Placental pericyte (primary cell): ENCODE measurements around the gene FKBP3. TPM values are rescaled to one million over a fixed set of nuclear protein-coding genes. Genes with fewer than 3 reads are reported as not detected.

Experiments
- small RNA-seq: library from RNA; depleted of rRNA; stranded (forward); fragments of <200 nt; gene quantifications from one replicate; pipeline ENCODE3, GENCODE V24; 2012; ENCODE audit warnings: low replicate concordance
- total RNA-seq: library from RNA; depleted of rRNA; stranded (reverse); fragments of >200 nt; gene quantifications from 2 replicates; pipeline ENCODE4 v1.2.3, GENCODE V29; 2012

Gene FKBP3
- 15.1 and 22.8 TPM in 2 replicates for total RNA-seq

DNA sequence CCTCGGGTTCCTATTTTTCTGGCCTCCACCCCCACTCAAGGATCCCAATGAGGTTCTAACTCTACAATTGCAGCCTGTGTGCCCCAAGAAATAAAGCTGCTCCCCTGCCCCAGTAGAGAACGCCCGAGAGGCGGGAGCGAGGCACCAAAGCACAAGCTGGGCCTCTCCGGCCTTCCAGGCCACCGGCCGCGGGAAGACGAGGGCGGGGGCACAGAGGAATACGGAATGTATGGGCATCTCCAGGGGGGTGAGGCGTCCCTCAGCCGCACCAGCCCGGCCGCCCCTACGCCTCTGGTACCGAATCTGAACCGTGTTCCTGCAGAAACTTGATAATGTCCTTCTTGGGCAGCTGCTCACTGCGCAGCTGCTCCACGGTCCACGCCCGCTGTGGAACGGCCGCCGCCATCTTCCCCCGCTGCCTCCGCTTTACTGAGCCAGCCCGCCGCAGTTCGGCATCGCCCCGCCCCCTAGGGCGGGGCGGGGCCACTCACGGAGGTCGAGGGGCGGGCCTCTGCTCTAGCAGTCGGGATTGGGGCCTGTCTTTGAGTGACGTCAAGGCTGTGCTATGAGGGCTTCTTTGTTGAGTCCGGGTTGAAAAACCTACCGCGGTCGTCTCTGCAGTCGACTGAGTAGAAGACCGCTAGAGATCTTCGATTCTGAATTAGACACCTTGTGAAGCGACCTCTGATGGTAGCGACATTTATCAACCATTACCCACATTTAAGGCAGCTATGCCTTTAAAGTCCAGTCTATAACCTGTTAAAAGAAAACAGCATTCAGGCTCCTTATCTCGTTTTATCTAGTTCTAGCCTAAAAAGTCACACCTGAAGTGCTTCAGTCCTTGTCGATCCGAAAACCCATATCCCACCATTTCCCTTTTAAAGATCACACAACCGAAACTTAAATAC lies at the start of gene FKBP3:
TSS of gene FKBP3 (minus strand) at position 431 of the 908 bp plus-strand sequence. CDS start at position 406, 25 bp downstream.

GRCh38 chr14:45135659-45136395 lies 1.5 kb upstream of the FKBP3 start, which contains the start of gene FANCM:
FANCM (plus strand) TSS chr14:45135930; CDS start chr14:45136032, 102 bp downstream.

GRCh38 chr14:45083976-45084722 lies 50.1 kb downstream of the FKBP3 start, which contains the start of gene PRPF39:
PRPF39 (plus strand) TSS chr14:45084116; CDS start chr14:45095240, 11,124 bp downstream.

Small RNA genes lying within 50 kb of the gene (small RNA-seq; reads per million reads assigned to genes)
- gene RF00151, result not detected
- gene SNORD127, result 17,591 reads per million, percentile 100 among the genes with 10 or more reads in this experiment

Other genes starting within 250 kb of the FKBP3 start
- 10.7 and 12.0 TPM in 2 replicates for gene KLHL28, start 172.5 kb downstream of the FKBP3 start, total RNA-seq
- gene TOGARAM1, start 172.3 kb downstream of the FKBP3 start, total RNA-seq, result 16.6 and 20.6 TPM in 2 replicates
- gene PRPF39, start 50.4 kb downstream of the FKBP3 start, total RNA-seq, result 21.7 and 35.2 TPM in 2 replicates
- gene FANCM, start 1.4 kb upstream of the FKBP3 start, total RNA-seq, result 2.2 and 17.6 TPM in 2 replicates
- gene MIS18BP1, start 118.7 kb upstream of the FKBP3 start, total RNA-seq, result 28.9 and 61.0 TPM in 2 replicates